Embryonic facial prominence (tissue), 1 donor: ENCODE data around the gene RNLS.
A peak's percentile ranks its signal among the peaks of the same experiment; 100 is the strongest.
"Not testable (repeated sequence)": the region's sequence is repeated elsewhere in the genome, so short reads cannot be mapped to it uniquely, and the experiment has no call there.

ENCODE experiments used
- DNase-seq: peaks from one replicate; pipeline ENCODE4 v3.0.0-alpha.2; 2016; ENCODE audit errors: extremely low spot score

The RNLS gene

GRCh38 chr10:88388324-88388723 is 194.8 kb downstream of the RNLS start:
- DNase-seq, result no peak

GRCh38 chr10:88386821-88387773 is 196.0 kb downstream of the RNLS start:
- DNase-seq, result peak; percentile 83

GRCh38 chr10:88386204-88386788 is 196.8 kb downstream of the RNLS start:
- DNase-seq, result no peak

GRCh38 chr10:88385601-88386203 is 197.4 kb downstream of the RNLS start:
- DNase-seq, result no peak

GRCh38 chr10:88383276-88383675 is 199.8 kb downstream of the RNLS start:
- no peak for DNase-seq

GRCh38 chr10:88382699-88383098 is 200.4 kb downstream of the RNLS start:
- DNase-seq, result no peak

GRCh38 chr10:88379575-88379974 is 203.5 kb downstream of the RNLS start:
- DNase-seq, result no peak

GRCh38 chr10:88377510-88377909 is 205.6 kb downstream of the RNLS start:
- DNase-seq, result no peak

GRCh38 chr10:88374392-88375175 is 208.5 kb downstream of the RNLS start:
- DNase-seq, result no peak

- no peak for DNase-seq
Measured at GRCh38 chr10:88372881-88373592, 210.1 kb downstream of the RNLS start.

GRCh38 chr10:88372051-88372715 is 210.9 kb downstream of the RNLS start:
- no peak for DNase-seq

GRCh38 chr10:88370713-88371112 is 212.4 kb downstream of the RNLS start:
- DNase-seq, result no peak

- no peak for DNase-seq
Measured at GRCh38 chr10:88366772-88367171, 216.3 kb downstream of the RNLS start.

GRCh38 chr10:88361995-88362807 is 220.9 kb downstream of the RNLS start:
- no peak for DNase-seq

- peak; percentile 40 for DNase-seq
Measured at GRCh38 chr10:88361494-88361893, 221.6 kb downstream of the RNLS start.

- not testable (repeated sequence) for DNase-seq
Measured at GRCh38 chr10:88355750-88356149, 227.4 kb downstream of the RNLS start.

GRCh38 chr10:88347597-88348304 is 235.4 kb downstream of the RNLS start:
- no peak for DNase-seq

GRCh38 chr10:88347022-88347421 is 236.1 kb downstream of the RNLS start:
- DNase-seq, result no peak
